SKM-1 (cell line): Measurements from ENCODE around the gene TRIM17.

Experiments used
- DNase-seq: peaks from one replicate; lab custom pipeline; 2025; ENCODE audit not compliant: unreplicated experiment; lab: John Stamatoyannopoulos, UW

TRIM17 gene

GRCh38 chr1:228385232-228385631, 31.4 kb downstream of the TRIM17 start:
- no peak for DNase-seq

- DNase-seq = no peak
Observed at GRCh38 chr1:228383773-228384172, 32.9 kb downstream of the TRIM17 start.

GRCh38 chr1:228381356-228381755, 35.3 kb downstream of the TRIM17 start:
- DNase-seq = no peak

- DNase-seq = no peak
Observed at GRCh38 chr1:228379666-228380065, 37.0 kb downstream of the TRIM17 start.

GRCh38 chr1:228378873-228379460, 37.7 kb downstream of the TRIM17 start:
- DNase-seq = no peak

GRCh38 chr1:228378090-228378872, 38.4 kb downstream of the TRIM17 start:
- peak; percentile 35 for DNase-seq

GRCh38 chr1:228377664-228378089, 39.0 kb downstream of the TRIM17 start:
- no peak for DNase-seq

- no peak for DNase-seq
Observed at GRCh38 chr1:228376651-228377631, 39.7 kb downstream of the TRIM17 start.

- no peak for DNase-seq
Observed at GRCh38 chr1:228376262-228376628, 40.4 kb downstream of the TRIM17 start.

- DNase-seq = no peak
Observed at GRCh38 chr1:228375578-228376261, 40.9 kb downstream of the TRIM17 start.

- no peak for DNase-seq
Observed at GRCh38 chr1:228374711-228375577, 41.7 kb downstream of the TRIM17 start.

GRCh38 chr1:228373681-228374571, 42.7 kb downstream of the TRIM17 start:
- DNase-seq = no peak

- no peak for DNase-seq
Observed at GRCh38 chr1:228373004-228373680, 43.5 kb downstream of the TRIM17 start.

- no peak for DNase-seq
Observed at GRCh38 chr1:228372183-228373003, 44.3 kb downstream of the TRIM17 start.

GRCh38 chr1:228371741-228372182, 44.9 kb downstream of the TRIM17 start:
- DNase-seq = no peak

GRCh38 chr1:228370941-228371740, 45.5 kb downstream of the TRIM17 start:
- DNase-seq = no peak
